Smooth muscle cell (in vitro differentiated cells): ENCODE measurements around the gene CDHR3. TPM values are rescaled to one million over a fixed set of nuclear protein-coding genes. Genes with fewer than 3 reads are reported as not detected.

ENCODE experiments used
- DNase-seq: peaks from one replicate; lab custom pipeline; 2025; ENCODE audit not compliant: unreplicated experiment; lab: John Stamatoyannopoulos, UW
- H2AFZ ChIP-seq: fragments of 200-600 bp; sonication (generic); 2 replicates; pipeline ENCODE4 v1.6.0; 2016; ENCODE audit warnings: antibody characterized with exemption, low read depth, mild to moderate bottlenecking
- H3F3A ChIP-seq: fragments of 200-600 bp; sonication (generic); 2 replicates; pipeline ENCODE4 v1.6.0; 2017; ENCODE audit warnings: antibody characterized with exemption, low read depth
- H3K27ac ChIP-seq: fragments of 200-600 bp; sonication (generic); 2 replicates; pipeline ENCODE4 v1.5.1; 2016; ENCODE audit warnings: low read depth, mild to moderate bottlenecking
- H3K27me3 ChIP-seq: fragments of 200-600 bp; sonication (generic); 2 replicates; pipeline ENCODE4 v1.6.1; 2016; ENCODE audit warnings: low read depth, mild to moderate bottlenecking
- H3K36me3 ChIP-seq: fragments of 200-600 bp; sonication (generic); 2 replicates; pipeline ENCODE4 v1.5.1; 2016; ENCODE audit warnings: low read depth
- H3K4me1 ChIP-seq: fragments of 200-600 bp; sonication (generic); 2 replicates; pipeline ENCODE4 v1.5.1; 2016; ENCODE audit warnings: low read depth
- H3K4me2 ChIP-seq: fragments of 200-600 bp; sonication (generic); 2 replicates; pipeline ENCODE4 v1.6.0; 2016; ENCODE audit warnings: mild to moderate bottlenecking
- H3K4me3 ChIP-seq: fragments of 200-600 bp; sonication (generic); 2 replicates; pipeline ENCODE4 v1.5.1; 2016; ENCODE audit warnings: mild to moderate bottlenecking
- H3K79me2 ChIP-seq: fragments of 200-600 bp; sonication (generic); 2 replicates; pipeline ENCODE4 v1.6.0; 2016; ENCODE audit warnings: low read depth, mild to moderate bottlenecking
- H3K9ac ChIP-seq: fragments of 200-600 bp; sonication (generic); 2 replicates; pipeline ENCODE4 v1.6.0; 2016; ENCODE audit warnings: low read depth
- H3K9me3 ChIP-seq: fragments of 200-600 bp; sonication (generic); replicated peaks from 2 replicates; pipeline ENCODE4 v1.5.1; 2016; ENCODE audit warnings: low read depth
- H4K20me1 ChIP-seq: fragments of 200-600 bp; sonication (generic); 2 replicates; pipeline ENCODE4 v1.6.0; 2016; ENCODE audit warnings: low read depth
- WGBS: methylation state at CpG from one replicate; pipeline ENCODE4 v1.1.7; 2016; ENCODE audit warnings: low lambda C conversion rate; 5-methylcytosine and 5-hydroxymethylcytosine counted together
- polyA plus RNA-seq: library from polyadenylated mRNA; unstranded; fragments of >200 nt; fragmentation: Nextera tagmentation; extraction: Ambion mirVana; gene quantifications from 2 replicates; pipeline ENCODE4 v1.2.1, GENCODE V29; 2016
- total RNA-seq: library from RNA; depleted of rRNA; stranded (reverse); fragments of >200 nt; gene quantifications from 2 replicates; pipeline ENCODE4 v1.2.3, GENCODE V29; 2014
- TF ChIP-seq, protein P1 (sequence below): fragments of 200-600 bp; sonication (generic); IDR thresholded peaks from 2 replicates; pipeline ENCODE4 v1.5.1; 2017; ENCODE audit warnings: borderline replicate concordance, mild to moderate bottlenecking, antibody characterized with exemption; ENCODE audit not compliant: insufficient read depth, poor library complexity, severe bottlenecking

CDHR3 gene
- total and polyA plus RNA-seq, 2 experiments from 2014 or later, result 0.31 to 1.7 TPM

DNA sequence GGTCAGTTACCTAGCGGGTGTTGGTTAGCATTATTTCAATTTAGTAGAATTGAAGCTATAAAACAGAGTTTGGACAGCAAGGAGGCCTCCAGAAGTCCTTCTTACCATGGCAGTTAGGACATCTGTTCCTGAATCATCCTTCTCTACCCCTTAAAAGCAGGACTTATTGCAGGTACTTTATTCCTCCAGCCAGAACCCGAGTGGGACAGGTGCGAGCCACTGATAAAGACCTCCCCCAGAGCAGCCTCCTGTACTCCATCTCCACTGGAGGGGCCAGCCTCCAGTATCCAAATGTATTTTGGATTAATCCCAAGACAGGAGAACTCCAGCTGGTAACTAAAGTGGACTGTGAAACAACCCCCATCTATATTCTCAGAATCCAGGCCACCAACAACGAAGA lies 54.6 kb downstream of the CDHR3 start:
- no peak overlapping the region for H3K27ac ChIP-seq
- no peaks in the 10 kb centered on the region for H4K20me1 ChIP-seq
- TF ChIP-seq, protein P1, sequence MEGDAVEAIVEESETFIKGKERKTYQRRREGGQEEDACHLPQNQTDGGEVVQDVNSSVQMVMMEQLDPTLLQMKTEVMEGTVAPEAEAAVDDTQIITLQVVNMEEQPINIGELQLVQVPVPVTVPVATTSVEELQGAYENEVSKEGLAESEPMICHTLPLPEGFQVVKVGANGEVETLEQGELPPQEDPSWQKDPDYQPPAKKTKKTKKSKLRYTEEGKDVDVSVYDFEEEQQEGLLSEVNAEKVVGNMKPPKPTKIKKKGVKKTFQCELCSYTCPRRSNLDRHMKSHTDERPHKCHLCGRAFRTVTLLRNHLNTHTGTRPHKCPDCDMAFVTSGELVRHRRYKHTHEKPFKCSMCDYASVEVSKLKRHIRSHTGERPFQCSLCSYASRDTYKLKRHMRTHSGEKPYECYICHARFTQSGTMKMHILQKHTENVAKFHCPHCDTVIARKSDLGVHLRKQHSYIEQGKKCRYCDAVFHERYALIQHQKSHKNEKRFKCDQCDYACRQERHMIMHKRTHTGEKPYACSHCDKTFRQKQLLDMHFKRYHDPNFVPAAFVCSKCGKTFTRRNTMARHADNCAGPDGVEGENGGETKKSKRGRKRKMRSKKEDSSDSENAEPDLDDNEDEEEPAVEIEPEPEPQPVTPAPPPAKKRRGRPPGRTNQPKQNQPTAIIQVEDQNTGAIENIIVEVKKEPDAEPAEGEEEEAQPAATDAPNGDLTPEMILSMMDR, result no peak
- no peak for DNase-seq
- H3F3A ChIP-seq, result no peaks in the 10 kb centered on the region
- no peaks in the 10 kb centered on the region for H3K36me3 ChIP-seq
- no peaks in the 10 kb centered on the region for H3K79me2 ChIP-seq
- no peak overlapping the region for H3K9ac ChIP-seq
- H2AFZ ChIP-seq, result no peak overlapping the region
- no peak overlapping the region for H3K4me3 ChIP-seq
- WGBS, result 94% methylated on average over 4 of the region's 4 CpGs
- H3K27me3 ChIP-seq, result no peaks in the 10 kb centered on the region
- no peaks in the 10 kb centered on the region for H3K9me3 ChIP-seq
- H3K4me1 ChIP-seq, result peaks cover 13% of the 10 kb centered on the region
- H3K4me2 ChIP-seq, result no peak overlapping the region

DNA sequence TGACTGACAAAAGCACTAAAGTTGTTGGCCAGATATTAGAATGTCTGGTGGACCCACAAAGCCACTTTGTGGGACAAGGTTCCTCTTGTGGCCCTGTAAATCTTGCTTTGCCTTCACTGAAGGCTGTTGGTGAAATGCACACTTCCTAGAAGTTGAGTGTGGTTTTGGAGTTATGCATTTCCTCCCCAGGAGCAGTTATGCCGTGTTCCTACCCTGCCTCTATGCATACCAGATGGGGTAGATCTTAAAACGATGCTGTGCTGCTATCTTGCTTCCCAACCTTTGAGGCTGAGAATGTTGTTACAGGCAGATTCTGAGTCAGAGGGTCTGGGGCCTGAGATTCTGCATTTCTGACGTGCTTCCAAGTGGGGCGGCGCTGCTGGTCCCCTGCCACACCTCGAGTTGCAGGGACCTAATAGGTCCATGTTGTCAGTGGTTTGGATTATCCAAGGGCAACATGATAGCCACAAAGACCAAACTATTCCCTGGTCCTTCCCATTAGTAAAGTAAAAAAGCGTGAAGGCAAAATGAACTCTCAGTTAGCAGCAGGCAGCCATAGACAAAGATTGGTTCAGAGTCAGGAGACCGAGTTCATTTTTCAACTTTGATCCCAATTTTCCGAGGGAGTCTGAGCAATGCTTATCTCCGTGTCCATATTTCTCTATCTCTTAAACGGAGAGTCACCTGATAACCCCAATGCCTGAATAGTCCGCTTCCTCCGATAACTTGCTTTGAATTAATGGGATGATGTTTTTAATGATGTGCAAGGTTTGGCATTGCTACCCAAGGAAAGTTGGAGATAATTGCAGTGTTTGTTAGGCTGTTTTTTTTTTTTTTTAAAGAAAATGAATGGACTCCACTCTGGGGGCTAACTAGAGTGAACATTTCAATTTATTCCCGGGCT lies 55.8 kb downstream of the CDHR3 start:
- Histone ChIP-seq H3K9me3 (no peaks in the 10 kb centered on the region), H3K4me3 (no peak overlapping the region), H3K27me3 (no peaks in the 10 kb centered on the region), H3K4me1 (peaks cover 13% of the 10 kb centered on the region), H4K20me1 (no peaks in the 10 kb centered on the region), H3K79me2 (no peaks in the 10 kb centered on the region), H2AFZ (no peak overlapping the region), H3K4me2 (no peak overlapping the region), H3K36me3 (no peaks in the 10 kb centered on the region), H3K27ac (no peak overlapping the region), H3F3A (no peaks in the 10 kb centered on the region), H3K9ac (no peak overlapping the region)
- TF ChIP-seq, protein P1, result no peak
- DNase-seq, result no peak
- 76% methylated on average over 14 of the region's 14 CpGs for WGBS

DNA sequence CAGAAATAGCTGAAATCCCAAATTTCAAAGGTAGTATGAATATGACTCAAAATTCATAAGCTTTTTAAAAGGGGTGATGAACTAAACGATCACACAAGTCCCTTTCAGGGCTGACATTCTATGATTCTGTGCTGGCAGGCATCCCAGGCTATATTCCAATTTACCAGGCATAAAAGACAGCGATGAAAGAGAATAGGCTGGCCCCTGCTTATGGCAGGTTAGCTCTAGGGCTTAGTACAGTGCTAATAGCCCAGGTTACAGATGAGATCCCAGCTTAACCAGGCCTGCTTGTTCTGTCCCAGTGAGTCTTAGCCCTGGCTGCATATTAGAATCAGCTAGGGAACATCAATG lies 56.4 kb downstream of the CDHR3 start:
- H3K36me3 ChIP-seq, result no peaks in the 10 kb centered on the region
- no peaks in the 10 kb centered on the region for H3K27me3 ChIP-seq
- WGBS, result 96% methylated on average over 2 of the region's 2 CpGs
- TF ChIP-seq, protein P1, result no peak
- H4K20me1 ChIP-seq, result no peaks in the 10 kb centered on the region
- no peak overlapping the region for H3K9ac ChIP-seq
- DNase-seq, result no peak
- no peak overlapping the region for H3K4me3 ChIP-seq
- no peaks in the 10 kb centered on the region for H3K9me3 ChIP-seq
- H2AFZ ChIP-seq, result no peak overlapping the region
- no peaks in the 10 kb centered on the region for H3K79me2 ChIP-seq
- H3F3A ChIP-seq, result no peaks in the 10 kb centered on the region
- H3K4me2 ChIP-seq, result no peak overlapping the region
- no peak overlapping the region for H3K27ac ChIP-seq
- H3K4me1 ChIP-seq, result peaks cover 13% of the 10 kb centered on the region
